Body of pancreas (tissue), 4 donors: Measurements from ENCODE around the gene BTBD1.

Experiments
- POLR2A ChIP-seq, 3 donors: fragments of 450-650 bp; IDR thresholded peaks; one replicate each; pipeline ENCODE4 v1.6.1; 2016; ENCODE audit warnings: antibody characterized with exemption in 3 of 3, mild to moderate bottlenecking in 2 of 3
- TF ChIP-seq, protein P1 (sequence below), 7 experiments: fragments of 450-650 bp in 4 of 7; fragments of 200-600 bp in 3 of 7; sonication (generic) in 3 of 7; IDR thresholded peaks; one replicate each; pipeline ENCODE4 v1.5.1; 2016 to 2019; ENCODE audit warnings: antibody characterized with exemption in 7 of 7

GRCh38 chr15:82986442-82986780 lies 80.6 kb downstream of the BTBD1 start:
- TF ChIP-seq, protein P1, sequence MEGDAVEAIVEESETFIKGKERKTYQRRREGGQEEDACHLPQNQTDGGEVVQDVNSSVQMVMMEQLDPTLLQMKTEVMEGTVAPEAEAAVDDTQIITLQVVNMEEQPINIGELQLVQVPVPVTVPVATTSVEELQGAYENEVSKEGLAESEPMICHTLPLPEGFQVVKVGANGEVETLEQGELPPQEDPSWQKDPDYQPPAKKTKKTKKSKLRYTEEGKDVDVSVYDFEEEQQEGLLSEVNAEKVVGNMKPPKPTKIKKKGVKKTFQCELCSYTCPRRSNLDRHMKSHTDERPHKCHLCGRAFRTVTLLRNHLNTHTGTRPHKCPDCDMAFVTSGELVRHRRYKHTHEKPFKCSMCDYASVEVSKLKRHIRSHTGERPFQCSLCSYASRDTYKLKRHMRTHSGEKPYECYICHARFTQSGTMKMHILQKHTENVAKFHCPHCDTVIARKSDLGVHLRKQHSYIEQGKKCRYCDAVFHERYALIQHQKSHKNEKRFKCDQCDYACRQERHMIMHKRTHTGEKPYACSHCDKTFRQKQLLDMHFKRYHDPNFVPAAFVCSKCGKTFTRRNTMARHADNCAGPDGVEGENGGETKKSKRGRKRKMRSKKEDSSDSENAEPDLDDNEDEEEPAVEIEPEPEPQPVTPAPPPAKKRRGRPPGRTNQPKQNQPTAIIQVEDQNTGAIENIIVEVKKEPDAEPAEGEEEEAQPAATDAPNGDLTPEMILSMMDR (IDR thresholded peaks at IDR 0.05), result peak in 1 of 7 experiments; percentile 11
- no peak for TF ChIP-seq POLR2A (IDR thresholded peaks at IDR 0.05)
